ENCODE data around the gene PTGS2.

Gene PTGS2

GRCh38 chr1:186680245-186681061 lies at the start of gene PTGS2:
Gene PTGS2 (minus strand): TSS chr1:186680423. CDS start chr1:186680290, 133 bp downstream.
- DNase-seq, result peak; percentile 17 to 26

GRCh38 chr1:186722711-186723309 lies 42.6 kb upstream of the PTGS2 start:
- DNase-seq, result no peak

GRCh38 chr1:186717286-186717685 lies 37.1 kb upstream of the PTGS2 start:
- no peak for DNase-seq

- DNase-seq, result no peak
Measured at GRCh38 chr1:186715887-186716809, 35.9 kb upstream of the PTGS2 start.

GRCh38 chr1:186710696-186711095 lies 30.5 kb upstream of the PTGS2 start:
- no peak for DNase-seq

- DNase-seq, result no peak
Measured at GRCh38 chr1:186708694-186709097, 28.5 kb upstream of the PTGS2 start.

GRCh38 chr1:186703209-186703766 lies 23.1 kb upstream of the PTGS2 start:
- DNase-seq, result no peak

GRCh38 chr1:186700722-186701121 lies 20.5 kb upstream of the PTGS2 start:
- DNase-seq, result no peak

GRCh38 chr1:186699519-186699918 lies 19.3 kb upstream of the PTGS2 start:
- DNase-seq, result no peak

GRCh38 chr1:186689907-186690306 lies 9.7 kb upstream of the PTGS2 start:
- no peak for DNase-seq

- no peak for DNase-seq
Measured at GRCh38 chr1:186689376-186689775, 9.2 kb upstream of the PTGS2 start.

GRCh38 chr1:186683652-186684410 lies 3.6 kb upstream of the PTGS2 start:
- no peak for DNase-seq

- no peak for DNase-seq
Measured at GRCh38 chr1:186682736-186683135, 2.5 kb upstream of the PTGS2 start.

- no peak for DNase-seq
Measured at GRCh38 chr1:186681801-186682200, 1.6 kb upstream of the PTGS2 start.

- DNase-seq, result no peak
Measured at GRCh38 chr1:186681121-186681520, 898 bp upstream of the PTGS2 start.

- DNase-seq, result no peak
Measured at GRCh38 chr1:186679924-186680244, 339 bp downstream of the PTGS2 start.

GRCh38 chr1:186678155-186678554 lies 2.1 kb downstream of the PTGS2 start:
- DNase-seq, result no peak

GRCh38 chr1:186672596-186672995 lies 7.6 kb downstream of the PTGS2 start:
- no peak for DNase-seq

- DNase-seq, result no peak
Measured at GRCh38 chr1:186672131-186672530, 8.1 kb downstream of the PTGS2 start.

- DNase-seq, result no peak
Measured at GRCh38 chr1:186671136-186671825, 8.9 kb downstream of the PTGS2 start.

GRCh38 chr1:186670297-186671135 lies 9.7 kb downstream of the PTGS2 start:
- no peak for DNase-seq

Measured in stimulated activated CD4-positive, alpha-beta T cell treated with anti-CD3 and anti-CD28 coated beads, Interleukin-2, amount 100 ng/mL, for 48 hours (primary cell).